Endothelial cell of hepatic sinusoid (primary cell): ENCODE data around the gene XRCC5.

Source experiments
- in situ Hi-C: cut with HindIII; loops from 2 replicates; pipeline ENCODE4 v1.10.0; 2017; ENCODE audit warnings: low sequenced_read_pairs

XRCC5 gene

GRCh38 chr2:216083464-216084281, 25.5 kb upstream of the XRCC5 start:
- in situ Hi-C loops: no loop called here

- in situ Hi-C loops: no loop called here
Observed at GRCh38 chr2:216084547-216084946, 24.6 kb upstream of the XRCC5 start.

- in situ Hi-C loops: loop anchor here (5.0 kb wide), 1 partner anchor 49 kb away; no protein-coding TSS in a partner anchor
Observed at GRCh38 chr2:216086207-216086893, 22.8 kb upstream of the XRCC5 start.

GRCh38 chr2:216090369-216090786, 18.8 kb upstream of the XRCC5 start:
- in situ Hi-C loops: no loop called here

- in situ Hi-C loops: no loop called here
Observed at GRCh38 chr2:216092646-216093045, 16.5 kb upstream of the XRCC5 start.

GRCh38 chr2:216094701-216095100, 14.4 kb upstream of the XRCC5 start:
- in situ Hi-C loops: no loop called here

GRCh38 chr2:216098421-216099334, 10.5 kb upstream of the XRCC5 start:
- in situ Hi-C loops: no loop called here

GRCh38 chr2:216101109-216101508, 8.0 kb upstream of the XRCC5 start:
- in situ Hi-C loops: no loop called here

- in situ Hi-C loops: no loop called here
Observed at GRCh38 chr2:216103213-216103612, 5.9 kb upstream of the XRCC5 start.

- in situ Hi-C loops: no loop called here
Observed at GRCh38 chr2:216104691-216105090, 4.5 kb upstream of the XRCC5 start.

GRCh38 chr2:216107320-216107719, 1.8 kb upstream of the XRCC5 start:
- in situ Hi-C loops: no loop called here

GRCh38 chr2:216107760-216108159, 1.4 kb upstream of the XRCC5 start:
- in situ Hi-C loops: no loop called here

- in situ Hi-C loops: no loop called here
Observed at GRCh38 chr2:216108310-216108966, 710 bp upstream of the XRCC5 start.

- in situ Hi-C loops: no loop called here
Observed at GRCh38 chr2:216109962-216110614, 940 bp downstream of the XRCC5 start.

GRCh38 chr2:216110620-216111019, 1.5 kb downstream of the XRCC5 start:
- in situ Hi-C loops: no loop called here

- in situ Hi-C loops: no loop called here
Observed at GRCh38 chr2:216111122-216111521, 2.0 kb downstream of the XRCC5 start.

- in situ Hi-C loops: no loop called here
Observed at GRCh38 chr2:216112926-216113325, 3.8 kb downstream of the XRCC5 start.

GRCh38 chr2:216113572-216113971, 4.4 kb downstream of the XRCC5 start:
- in situ Hi-C loops: no loop called here

GRCh38 chr2:216114382-216114713, 5.2 kb downstream of the XRCC5 start:
- in situ Hi-C loops: no loop called here
